HEK293 (cell line): ENCODE results near the gene NIBAN1.
A peak's percentile ranks its signal among the peaks of the same experiment; 100 is the strongest.

ENCODE experiments used
- CTCF ChIA-PET: fragments of 350-600 bp; formaldehyde crosslinking; extraction: SDS; loops from one replicate; lab custom pipeline; 2021; ENCODE audit warnings: antibody characterized with exemption; lab: Yijun Ruan, JAX
- POLR2A ChIA-PET: fragments of 300-600 bp; formaldehyde crosslinking; extraction: SDS; loops from one replicate; lab custom pipeline; 2020; ENCODE audit warnings: antibody characterized with exemption, inconsistent platforms; lab: Yijun Ruan, JAX
- H3K27ac ChIP-seq: fragments of 200-500 bp; sonication (Bioruptor generic); 2 replicates; pipeline ENCODE4 v1.5.1; 2014; ENCODE audit warnings: low read depth, low read length, control low read depth, inconsistent platforms; ENCODE audit errors: extremely low read depth
- H3K36me3 ChIP-seq, 2 experiments: fragments of 200-500 bp in 1 of 2; sonication (Bioruptor generic) in 1 of 2; 1 replicate in 1 of 2; 2 replicates in 1 of 2; pipeline ENCODE4 v1.5.1; 2014 to 2017; ENCODE audit warnings: inconsistent platforms in 2 of 2, low read length in 2 of 2; ENCODE audit not compliant: control insufficient read depth in 2 of 2, insufficient read depth in 1 of 2
- H3K4me1 ChIP-seq: fragments of 200-500 bp; sonication (Bioruptor generic); 2 replicates; pipeline ENCODE4 v1.5.1; 2014; ENCODE audit warnings: mild to moderate bottlenecking, low read length, inconsistent platforms; ENCODE audit not compliant: control insufficient read depth, insufficient read depth
- H3K4me3 ChIP-seq: 2 replicates; pipeline ENCODE4 v1.5.1; 2011; ENCODE audit warnings: low read depth, mild to moderate bottlenecking, control low read depth, low read length, moderate library complexity
- H3K9me3 ChIP-seq: fragments of 200-500 bp; sonication (Bioruptor generic); 2 replicates; pipeline ENCODE4 v1.5.1; 2014; ENCODE audit warnings: low read depth, low read length, inconsistent platforms; ENCODE audit not compliant: control insufficient read depth, insufficient read depth
- CTCF ChIP-seq: fragments of 450-650 bp; formaldehyde crosslinking; IDR thresholded peaks from 2 replicates; pipeline ENCODE4 v1.5.1; 2016; ENCODE audit warnings: missing biosample characterization, missing genetic modification characterization
- EGR2 ChIP-seq: fragments of 450-650 bp; formaldehyde crosslinking; IDR thresholded peaks from 2 replicates; pipeline ENCODE4 v1.5.1; 2016; ENCODE audit warnings: low read depth, missing biosample characterization, missing genetic modification characterization
- HIC1 ChIP-seq: fragments of 450-650 bp; formaldehyde crosslinking; IDR thresholded peaks from 2 replicates; pipeline ENCODE4 v1.5.1; 2016; ENCODE audit warnings: missing biosample characterization, missing genetic modification characterization
- KLF1 ChIP-seq: fragments of 450-650 bp; formaldehyde crosslinking; IDR thresholded peaks from 2 replicates; pipeline ENCODE4 v1.5.1; 2016; ENCODE audit warnings: missing biosample characterization, missing genetic modification characterization
- KLF17 ChIP-seq: fragments of 450-650 bp; formaldehyde crosslinking; IDR thresholded peaks from 2 replicates; pipeline ENCODE4 v1.5.1; 2016; ENCODE audit warnings: missing biosample characterization, missing genetic modification characterization
- OSR2 ChIP-seq: fragments of 450-650 bp; formaldehyde crosslinking; IDR thresholded peaks from 2 replicates; pipeline ENCODE4 v1.5.1; 2016; ENCODE audit warnings: missing biosample characterization, missing genetic modification characterization
- SP7 ChIP-seq: fragments of 450-650 bp; formaldehyde crosslinking; IDR thresholded peaks from 2 replicates; pipeline ENCODE4 v1.5.1; 2016; ENCODE audit warnings: missing biosample characterization, missing genetic modification characterization
- WT1 ChIP-seq: fragments of 450-650 bp; formaldehyde crosslinking; IDR thresholded peaks from 2 replicates; pipeline ENCODE4 v1.5.1; 2016; ENCODE audit warnings: missing biosample characterization, missing genetic modification characterization
- ZBTB17 ChIP-seq: fragments of 450-650 bp; formaldehyde crosslinking; IDR thresholded peaks from 2 replicates; pipeline ENCODE4 v1.5.1; 2016; ENCODE audit warnings: missing biosample characterization, missing genetic modification characterization
- ZBTB20 ChIP-seq: fragments of 450-650 bp; formaldehyde crosslinking; IDR thresholded peaks from 2 replicates; pipeline ENCODE4 v1.5.1; 2016; ENCODE audit warnings: missing biosample characterization, missing genetic modification characterization
- ZBTB48 ChIP-seq: fragments of 450-650 bp; formaldehyde crosslinking; IDR thresholded peaks from 2 replicates; pipeline ENCODE4 v1.5.1; 2016; ENCODE audit warnings: missing biosample characterization, missing genetic modification characterization
- ZNF112 ChIP-seq: fragments of 450-650 bp; formaldehyde crosslinking; IDR thresholded peaks from 2 replicates; pipeline ENCODE4 v1.5.0; 2017; ENCODE audit warnings: missing biosample characterization, missing genetic modification characterization
- ZNF121 ChIP-seq: fragments of 450-650 bp; formaldehyde crosslinking; IDR thresholded peaks from 2 replicates; pipeline ENCODE4 v1.5.1; 2016; ENCODE audit warnings: missing biosample characterization, missing genetic modification characterization
- ZNF26 ChIP-seq: fragments of 450-650 bp; formaldehyde crosslinking; IDR thresholded peaks from 2 replicates; pipeline ENCODE4 v1.5.1; 2016; ENCODE audit warnings: missing biosample characterization, missing genetic modification characterization
- ZNF335 ChIP-seq: fragments of 450-650 bp; formaldehyde crosslinking; conservative IDR thresholded peaks from 2 replicates; pipeline ENCODE4 v1.5.1; 2016; ENCODE audit warnings: missing biosample characterization, missing genetic modification characterization
- ZNF548 ChIP-seq: fragments of 450-650 bp; formaldehyde crosslinking; IDR thresholded peaks from 2 replicates; pipeline ENCODE4 v1.5.1; 2016; ENCODE audit warnings: missing biosample characterization, missing genetic modification characterization
- ZNF561 ChIP-seq: fragments of 450-650 bp; IDR thresholded peaks from 2 replicates; pipeline ENCODE4 v1.5.1; 2018; ENCODE audit warnings: missing biosample characterization, missing genetic modification characterization, borderline replicate concordance
- ZNF623 ChIP-seq: fragments of 450-650 bp; formaldehyde crosslinking; IDR thresholded peaks from 2 replicates; pipeline ENCODE4 v1.5.1; 2016; ENCODE audit warnings: missing biosample characterization, missing genetic modification characterization
- ZNF830 ChIP-seq: fragments of 450-650 bp; IDR thresholded peaks from 2 replicates; pipeline ENCODE4 v1.5.0; 2018; ENCODE audit warnings: missing biosample characterization, missing genetic modification characterization, low read depth, mild to moderate bottlenecking, moderate library complexity
- ZSCAN23 ChIP-seq: fragments of 450-650 bp; formaldehyde crosslinking; IDR thresholded peaks from 2 replicates; pipeline ENCODE4 v1.5.1; 2016; ENCODE audit warnings: missing biosample characterization, missing genetic modification characterization

The NIBAN1 gene

GRCh38 chr1:184972315-184973055, 1.8 kb downstream of the NIBAN1 start (continued):
- TF ChIP-seq ZNF561 (tag by site-specific recombination) (no peak), ZBTB20 (tag by site-specific recombination) (no peak), ZNF335 (tag by site-specific recombination) (no peak), ZNF121 (tag by site-specific recombination) (no peak), ZNF26 (tag by site-specific recombination) (no peak), ZNF548 (tag by site-specific recombination) (no peak), ZNF112 (tag by site-specific recombination) (no peak), WT1 (tag by site-specific recombination) (no peak), EGR2 (tag by site-specific recombination) (no peak), ZNF623 (tag by site-specific recombination) (no peak), CTCF (tag by site-specific recombination) (no peak)

- Histone ChIP-seq H3K9me3 (no peaks in the 10 kb centered on the region), H3K36me3 (no peaks in the 10 kb centered on the region), H3K4me1 (no peaks in the 10 kb centered on the region; the same call in 1 of the 2 replicates), H3K27ac (no peak overlapping the region), H3K4me3 (no peak overlapping the region)
- ChIA-PET POLR2A (no interaction called here), CTCF (interaction anchor here (2.5 kb wide), 1 partner anchor 10 kb away, joined by 14 read pairs; no protein-coding TSS in a partner anchor)
- peak; percentile 57; the same call in 1 of the 2 replicates for TF ChIP-seq OSR2
- TF ChIP-seq ZNF830 (tag by site-specific recombination), result no peak
- no peak for TF ChIP-seq ZBTB48 (tag by site-specific recombination)
- no peak for TF ChIP-seq ZBTB17 (tag by site-specific recombination)
- no peak for TF ChIP-seq KLF17 (tag by site-specific recombination)
These were observed 2.6 kb downstream of the NIBAN1 start for GRCh38 chr1:184971522-184972265.

- POLR2A ChIA-PET, result no interaction called here
- Histone ChIP-seq H3K27ac (no peak overlapping the region), H3K9me3 (no peaks in the 10 kb centered on the region), H3K36me3 (no peaks in the 10 kb centered on the region), H3K4me1 (no peaks in the 10 kb centered on the region; the same call in 1 of the 2 replicates), H3K4me3 (no peak overlapping the region)
- CTCF ChIA-PET, result interaction anchor here (2.5 kb wide), 1 partner anchor 11 kb away, joined by 14 read pairs; no protein-coding TSS in a partner anchor
- TF ChIP-seq HIC1 (tag by site-specific recombination) (0 out of 2 replicates have a peak, but pooled peaks have one; percentile 17), KLF1 (tag by site-specific recombination) (peak; percentile 29; the same call in 1 of the 2 replicates), SP7 (peak; percentile 11; the same call in 1 of the 2 replicates), ZSCAN23 (no peak)
These were observed 3.6 kb downstream of the NIBAN1 start for GRCh38 chr1:184970691-184971161.
